Superior temporal gyrus (tissue), 1 donor: ENCODE measurements around the gene DTD1.
A peak's percentile ranks its signal among the peaks of the same experiment; 100 is the strongest.

Source experiments
- DNase-seq: peaks from one replicate; pipeline ENCODE4 v3.0.0-alpha.2; 2016; ENCODE audit errors: extremely low spot score

The DTD1 gene

GRCh38 chr20:18702736-18703135 lies 114.9 kb downstream of the DTD1 start:
- no peak for DNase-seq

- no peak for DNase-seq
Observed at GRCh38 chr20:18705490-18705889, 117.6 kb downstream of the DTD1 start.

GRCh38 chr20:18705910-18706309 lies 118.1 kb downstream of the DTD1 start:
- no peak for DNase-seq

GRCh38 chr20:18712131-18712530 lies 124.3 kb downstream of the DTD1 start:
- no peak for DNase-seq

- no peak for DNase-seq
Observed at GRCh38 chr20:18712882-18713281, 125.0 kb downstream of the DTD1 start.

- DNase-seq = no peak
Observed at GRCh38 chr20:18715564-18715963, 127.7 kb downstream of the DTD1 start.

- no peak for DNase-seq
Observed at GRCh38 chr20:18717062-18717461, 129.2 kb downstream of the DTD1 start.

- no peak for DNase-seq
Observed at GRCh38 chr20:18718129-18718528, 130.3 kb downstream of the DTD1 start.

- DNase-seq = no peak
Observed at GRCh38 chr20:18719426-18719825, 131.6 kb downstream of the DTD1 start.

- DNase-seq = peak; percentile 29
Observed at GRCh38 chr20:18721551-18722115, 133.8 kb downstream of the DTD1 start.

GRCh38 chr20:18722371-18722770 lies 134.5 kb downstream of the DTD1 start:
- no peak for DNase-seq

GRCh38 chr20:18724077-18724476 lies 136.2 kb downstream of the DTD1 start:
- DNase-seq = no peak

- DNase-seq = no peak
Observed at GRCh38 chr20:18724788-18725464, 137.1 kb downstream of the DTD1 start.

- no peak for DNase-seq
Observed at GRCh38 chr20:18727032-18727508, 139.2 kb downstream of the DTD1 start.

GRCh38 chr20:18728165-18728869 lies 140.5 kb downstream of the DTD1 start:
- DNase-seq = no peak

- no peak for DNase-seq
Observed at GRCh38 chr20:18728870-18729224, 141.0 kb downstream of the DTD1 start.

- no peak for DNase-seq
Observed at GRCh38 chr20:18729231-18729825, 141.5 kb downstream of the DTD1 start.

GRCh38 chr20:18731940-18732339 lies 144.1 kb downstream of the DTD1 start:
- no peak for DNase-seq

GRCh38 chr20:18734525-18735189 lies 146.8 kb downstream of the DTD1 start:
- no peak for DNase-seq

GRCh38 chr20:18737140-18737539 lies 149.3 kb downstream of the DTD1 start:
- DNase-seq = no peak

GRCh38 chr20:18738055-18738454 lies 150.2 kb downstream of the DTD1 start:
- DNase-seq = no peak

- no peak for DNase-seq
Observed at GRCh38 chr20:18738888-18739287, 151.0 kb downstream of the DTD1 start.
